Astrocyte (in vitro differentiated cells and primary cell): ENCODE data around the gene IL18RAP.

Source experiments
- EZH2 ChIP-seq: IDR thresholded peaks from 2 replicates; pipeline ENCODE4 v1.6.1; 2012; ENCODE audit warnings: mild to moderate bottlenecking, low read length, inconsistent platforms; ENCODE audit not compliant: insufficient read depth
- TF ChIP-seq, protein P1 (sequence below): IDR thresholded peaks from 2 replicates; pipeline ENCODE4 v1.5.1; 2011; ENCODE audit warnings: low read depth, mild to moderate bottlenecking, inconsistent platforms, low read length, moderate library complexity; ENCODE audit not compliant: insufficient read depth

DNA sequence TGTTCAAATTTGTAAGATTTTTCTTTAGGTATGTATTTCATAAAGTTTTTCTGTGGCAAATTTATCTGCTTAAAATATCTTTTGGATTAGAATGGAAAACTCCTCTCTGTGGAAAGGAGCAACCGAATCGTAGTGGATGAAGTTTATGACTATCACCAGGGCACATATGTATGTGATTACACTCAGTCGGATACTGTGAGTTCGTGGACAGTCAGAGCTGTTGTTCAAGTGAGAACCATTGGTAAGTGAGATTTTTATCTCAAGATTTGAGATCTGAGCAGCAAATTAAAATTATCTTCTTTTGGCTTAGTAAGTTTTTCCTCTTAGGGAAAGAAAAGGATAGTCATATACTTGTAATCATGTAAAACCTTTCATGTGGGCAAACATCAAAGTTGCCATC is 14.2 kb downstream of the IL18RAP start:
- TF ChIP-seq, protein P1, sequence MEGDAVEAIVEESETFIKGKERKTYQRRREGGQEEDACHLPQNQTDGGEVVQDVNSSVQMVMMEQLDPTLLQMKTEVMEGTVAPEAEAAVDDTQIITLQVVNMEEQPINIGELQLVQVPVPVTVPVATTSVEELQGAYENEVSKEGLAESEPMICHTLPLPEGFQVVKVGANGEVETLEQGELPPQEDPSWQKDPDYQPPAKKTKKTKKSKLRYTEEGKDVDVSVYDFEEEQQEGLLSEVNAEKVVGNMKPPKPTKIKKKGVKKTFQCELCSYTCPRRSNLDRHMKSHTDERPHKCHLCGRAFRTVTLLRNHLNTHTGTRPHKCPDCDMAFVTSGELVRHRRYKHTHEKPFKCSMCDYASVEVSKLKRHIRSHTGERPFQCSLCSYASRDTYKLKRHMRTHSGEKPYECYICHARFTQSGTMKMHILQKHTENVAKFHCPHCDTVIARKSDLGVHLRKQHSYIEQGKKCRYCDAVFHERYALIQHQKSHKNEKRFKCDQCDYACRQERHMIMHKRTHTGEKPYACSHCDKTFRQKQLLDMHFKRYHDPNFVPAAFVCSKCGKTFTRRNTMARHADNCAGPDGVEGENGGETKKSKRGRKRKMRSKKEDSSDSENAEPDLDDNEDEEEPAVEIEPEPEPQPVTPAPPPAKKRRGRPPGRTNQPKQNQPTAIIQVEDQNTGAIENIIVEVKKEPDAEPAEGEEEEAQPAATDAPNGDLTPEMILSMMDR: no peak
- no peak for TF ChIP-seq EZH2
